Measurements from ENCODE around the gene FCHO1. TPM values are rescaled to one million over a fixed set of nuclear protein-coding genes. Genes with fewer than 3 reads are reported as not detected.

The FCHO1 gene, protein sequence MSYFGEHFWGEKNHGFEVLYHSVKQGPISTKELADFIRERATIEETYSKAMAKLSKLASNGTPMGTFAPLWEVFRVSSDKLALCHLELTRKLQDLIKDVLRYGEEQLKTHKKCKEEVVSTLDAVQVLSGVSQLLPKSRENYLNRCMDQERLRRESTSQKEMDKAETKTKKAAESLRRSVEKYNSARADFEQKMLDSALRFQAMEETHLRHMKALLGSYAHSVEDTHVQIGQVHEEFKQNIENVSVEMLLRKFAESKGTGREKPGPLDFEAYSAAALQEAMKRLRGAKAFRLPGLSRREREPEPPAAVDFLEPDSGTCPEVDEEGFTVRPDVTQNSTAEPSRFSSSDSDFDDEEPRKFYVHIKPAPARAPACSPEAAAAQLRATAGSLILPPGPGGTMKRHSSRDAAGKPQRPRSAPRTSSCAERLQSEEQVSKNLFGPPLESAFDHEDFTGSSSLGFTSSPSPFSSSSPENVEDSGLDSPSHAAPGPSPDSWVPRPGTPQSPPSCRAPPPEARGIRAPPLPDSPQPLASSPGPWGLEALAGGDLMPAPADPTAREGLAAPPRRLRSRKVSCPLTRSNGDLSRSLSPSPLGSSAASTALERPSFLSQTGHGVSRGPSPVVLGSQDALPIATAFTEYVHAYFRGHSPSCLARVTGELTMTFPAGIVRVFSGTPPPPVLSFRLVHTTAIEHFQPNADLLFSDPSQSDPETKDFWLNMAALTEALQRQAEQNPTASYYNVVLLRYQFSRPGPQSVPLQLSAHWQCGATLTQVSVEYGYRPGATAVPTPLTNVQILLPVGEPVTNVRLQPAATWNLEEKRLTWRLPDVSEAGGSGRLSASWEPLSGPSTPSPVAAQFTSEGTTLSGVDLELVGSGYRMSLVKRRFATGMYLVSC
- 19.2 to 21.5 TPM (median 20.2 TPM) in 5 replicates for total RNA-seq (2022; extraction: Qiagen RNA extraction)

DNA sequence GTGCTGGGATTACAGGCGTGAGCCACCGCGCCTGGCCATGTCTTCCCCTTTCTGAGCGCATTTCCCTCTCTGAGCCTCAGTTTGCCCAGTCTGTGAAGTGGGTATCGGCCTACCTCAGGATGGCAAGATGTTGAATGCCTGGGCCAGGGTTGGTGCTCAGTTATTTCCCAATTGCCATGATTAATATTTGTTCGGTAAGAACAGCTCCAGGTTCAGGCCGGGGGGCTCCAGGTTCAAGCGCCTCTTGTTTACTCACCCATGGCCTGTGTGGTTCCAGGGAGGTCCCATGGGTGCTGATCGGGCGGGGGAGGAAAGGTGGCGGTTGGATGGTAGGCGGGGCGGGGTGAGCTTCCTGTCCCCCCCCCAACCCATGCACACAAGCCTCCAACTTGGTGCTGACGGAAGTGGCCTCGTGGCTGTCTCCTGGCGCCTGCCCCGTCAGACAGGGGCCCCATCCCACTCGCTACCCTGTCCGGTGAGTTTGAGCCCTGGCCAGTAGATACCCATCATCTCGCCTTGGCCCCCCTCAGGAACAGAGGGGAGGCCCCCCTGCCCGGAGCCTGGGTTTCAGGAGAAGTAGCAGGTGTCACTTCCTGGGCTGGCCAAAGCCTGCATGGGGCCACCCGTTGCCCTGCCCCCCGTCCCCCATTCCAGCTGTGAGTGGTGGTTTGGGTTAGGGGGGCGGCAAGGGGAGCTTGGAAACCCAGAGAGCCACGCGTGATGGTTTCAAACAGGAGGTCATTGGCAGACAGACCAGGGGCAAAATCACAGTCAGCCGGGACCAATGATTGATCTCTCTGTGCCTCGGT lies at the start of gene FCHO1:
FCHO1 (plus strand) TSS at position 375 of the 809 bp plus-strand sequence. CDS start 3,688 bp downstream, outside the sequence.

DNA sequence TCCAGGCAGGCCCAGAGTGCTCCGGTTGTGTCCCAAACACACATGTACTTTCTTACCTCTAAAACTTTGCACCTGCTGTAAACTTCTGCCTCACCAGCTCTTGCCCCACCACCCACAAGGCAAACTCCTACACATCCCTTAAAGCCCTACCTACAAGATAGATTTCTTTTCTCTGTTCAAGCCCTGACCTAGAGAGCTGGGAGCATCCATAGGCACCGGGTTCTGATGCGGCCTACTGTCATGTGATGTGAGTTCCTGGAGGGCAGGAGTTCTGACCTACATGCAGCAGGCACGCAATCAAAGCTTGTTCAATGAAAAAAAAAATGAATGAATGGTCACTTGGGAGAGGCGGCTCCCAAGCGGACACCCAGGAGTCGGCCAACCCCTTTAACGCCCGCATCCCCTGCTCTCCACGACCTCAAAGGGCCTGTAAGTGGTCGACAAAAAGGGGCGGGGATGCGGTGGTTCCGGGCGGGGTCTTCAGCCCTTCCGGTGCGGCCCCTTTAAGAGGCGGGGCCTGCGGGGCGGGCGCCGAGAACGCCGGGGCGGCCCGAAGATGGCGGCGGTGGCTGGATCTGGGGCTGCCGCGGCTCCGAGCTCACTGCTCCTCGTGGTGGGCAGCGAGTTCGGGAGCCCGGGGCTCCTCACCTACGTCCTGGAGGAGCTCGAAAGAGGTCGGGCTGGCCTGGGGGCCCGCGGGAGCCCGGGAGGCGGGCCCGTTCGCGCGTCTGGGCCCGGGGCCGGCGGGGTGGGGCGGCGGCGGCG lies 32.1 kb upstream of the FCHO1 start, which contains the start of gene MAP1S:
MAP1S (plus strand) TSS at position 534 of the 765 bp plus-strand sequence; CDS start at position 557, 23 bp downstream.

DNA sequence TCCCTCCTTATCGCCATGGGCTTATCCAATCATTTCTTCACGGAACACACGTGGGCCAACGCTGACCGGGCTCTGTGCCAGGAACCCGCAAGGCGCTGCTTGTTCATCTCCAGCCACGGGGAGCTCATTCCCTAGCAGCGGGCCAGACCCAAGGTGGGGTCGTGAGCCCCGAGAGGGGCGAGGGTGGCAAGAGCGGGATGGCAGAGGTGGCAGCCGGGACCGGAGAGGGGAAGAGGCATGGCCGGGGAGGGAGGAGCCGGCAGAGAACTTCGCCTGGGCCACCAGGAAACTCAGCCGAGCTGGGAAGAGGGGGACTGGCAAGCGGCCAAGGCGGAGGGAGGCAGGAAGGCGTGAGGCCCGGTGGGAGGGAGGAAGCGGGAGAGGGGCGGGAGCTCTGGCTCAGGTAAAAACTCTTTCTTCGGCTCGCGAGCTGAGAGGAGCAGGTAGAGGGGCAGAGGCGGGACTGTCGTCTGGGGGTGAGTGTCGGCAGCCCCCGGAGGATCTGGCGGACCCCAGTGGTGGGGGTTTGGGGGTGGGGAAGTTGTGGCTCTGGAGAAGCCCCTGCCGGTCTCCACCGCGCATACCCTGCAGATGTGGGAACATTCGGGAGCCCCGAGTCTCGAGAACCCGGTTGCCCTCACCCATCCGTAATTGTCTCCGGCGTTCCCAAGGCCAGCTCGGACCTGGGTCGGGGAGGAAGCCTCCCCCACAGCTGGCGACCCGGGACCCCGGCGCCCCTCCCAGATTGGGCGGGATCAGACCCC lies 43.6 kb downstream of the FCHO1 start, which contains the start of gene B3GNT3:
B3GNT3 (plus strand) TSS at position 408 of the 764 bp plus-strand sequence. CDS start 12,670 bp downstream, outside the sequence.

DNA sequence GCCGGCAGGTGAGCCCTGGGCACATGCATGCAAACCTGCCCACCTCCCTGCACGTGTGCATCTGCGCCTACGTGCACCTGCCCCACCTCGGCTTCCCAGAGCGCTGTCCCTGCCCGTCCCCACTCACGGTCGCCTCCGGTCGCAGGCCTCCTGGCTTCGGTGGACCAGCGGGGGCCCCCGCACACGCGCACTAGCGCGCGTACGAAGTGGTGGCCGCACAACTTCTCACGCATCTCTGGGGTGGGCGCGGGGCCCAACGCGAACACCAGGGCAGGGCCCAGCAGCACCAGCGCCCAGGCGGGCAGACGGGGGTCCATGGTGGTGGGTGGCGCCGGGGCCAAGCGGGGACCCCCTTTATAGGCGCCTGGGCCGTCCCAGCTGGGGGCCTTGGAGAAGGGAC lies 69.9 kb downstream of the FCHO1 start, which contains the start of gene INSL3:
INSL3 (minus strand) TSS at position 330 of the 400 bp plus-strand sequence; CDS start at position 317, 13 bp downstream.

Other genes starting within 250 kb of the FCHO1 start
- gene PGLS, start 239.8 kb upstream of the FCHO1 start, total RNA-seq (2022; extraction: Qiagen RNA extraction) = 46.3 to 80.6 TPM (median 76.2 TPM) in 5 replicates
- gene COLGALT1, start 195.8 kb upstream of the FCHO1 start, total RNA-seq (2022; extraction: Qiagen RNA extraction) = 54.8 to 78.8 TPM (median 71.2 TPM) in 5 replicates
- gene UNC13A, start 63.1 kb upstream of the FCHO1 start, total RNA-seq (2022; extraction: Qiagen RNA extraction) = 1.3 to 2.2 TPM (median 1.9 TPM) in 5 replicates
- 30.1 to 38.2 TPM (median 33.6 TPM) in 5 replicates for gene MAP1S, start 32.0 kb upstream of the FCHO1 start, total RNA-seq (2022; extraction: Qiagen RNA extraction)
- 3.6 to 4.8 TPM (median 4.5 TPM) in 5 replicates for gene B3GNT3, start 43.7 kb downstream of the FCHO1 start, total RNA-seq (2022; extraction: Qiagen RNA extraction)
- 0.30 to 0.66 TPM (median 0.39 TPM) in 5 replicates for gene INSL3, start 70.0 kb downstream of the FCHO1 start, total RNA-seq (2022; extraction: Qiagen RNA extraction)
- 0.22 to 0.43 TPM (median 0.30 TPM) in 5 replicates for gene JAK3, start 96.5 kb downstream of the FCHO1 start, total RNA-seq (2022; extraction: Qiagen RNA extraction)
- 1,856 to 2,367 TPM (median 2,192 TPM) in 5 replicates for gene RPL18A, start 108.4 kb downstream of the FCHO1 start, total RNA-seq (2022; extraction: Qiagen RNA extraction)
- gene SLC5A5, start 120.5 kb downstream of the FCHO1 start, total RNA-seq (2022; extraction: Qiagen RNA extraction) = 0.07 to 0.17 TPM (median 0.13 TPM) in 5 replicates
- 93.5 to 115 TPM (median 107 TPM) in 5 replicates for gene CCDC124, start 181.5 kb downstream of the FCHO1 start, total RNA-seq (2022; extraction: Qiagen RNA extraction)
- gene KCNN1, start 215.6 kb downstream of the FCHO1 start, total RNA-seq (2022; extraction: Qiagen RNA extraction) = 0.35 to 1.0 TPM (median 0.69 TPM) in 5 replicates

All from A549 treated with CORT108297 at 1 μM for 4 hours (cell line).